HG02571 (cell line): ENCODE results near the gene LPP.

Experiments used
- ATAC-seq: cut with Tn5 transposase; IDR thresholded peaks from one replicate; pipeline ENCODE4 v1.9.1; 2021; ENCODE audit warnings: mild to moderate bottlenecking, moderate library complexity; ENCODE audit not compliant: unreplicated experiment

LPP gene

DNA sequence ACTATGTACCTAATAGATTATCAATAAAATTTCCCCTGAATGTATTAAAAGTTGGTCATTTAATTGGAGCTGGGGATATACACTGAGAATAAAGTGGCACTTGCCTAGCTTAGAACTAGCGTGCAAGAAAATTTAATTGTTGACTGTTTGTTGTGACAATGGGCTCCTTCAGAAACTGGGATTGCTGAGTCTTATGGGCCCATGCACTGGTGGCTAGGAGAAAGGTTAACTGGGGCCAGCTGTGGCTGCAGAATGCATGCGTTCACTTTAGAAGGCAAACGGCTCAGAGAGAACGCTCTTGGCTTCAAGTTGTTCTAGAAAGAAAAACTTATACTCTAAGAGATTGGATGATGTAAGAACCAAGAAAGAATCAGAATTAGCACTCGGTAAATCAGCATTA, 18.7 kb upstream of the LPP start:
- ATAC-seq, result no peak

DNA sequence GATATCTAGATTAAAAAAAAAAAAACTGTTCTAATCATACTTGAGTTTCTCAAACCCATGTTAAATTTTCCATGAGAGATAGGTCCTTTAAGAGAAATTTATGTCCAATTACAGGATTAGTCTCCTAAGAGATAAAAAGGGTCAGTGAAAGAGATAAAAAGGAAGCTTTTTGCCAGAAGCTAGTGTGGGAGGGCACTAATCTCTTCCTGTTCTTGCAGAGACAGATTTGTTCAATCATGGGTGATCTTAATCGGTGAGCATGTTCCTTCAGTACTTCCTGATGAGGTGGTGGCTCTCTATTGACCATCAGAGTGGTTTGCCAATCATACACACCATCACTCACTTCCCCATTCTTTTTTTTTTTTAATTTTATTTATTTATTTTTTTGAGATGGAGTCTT, 16.9 kb upstream of the LPP start:
- ATAC-seq, result no peak

GRCh38 chr3:188139466-188139865, 14.5 kb upstream of the LPP start:
- no peak for ATAC-seq

DNA sequence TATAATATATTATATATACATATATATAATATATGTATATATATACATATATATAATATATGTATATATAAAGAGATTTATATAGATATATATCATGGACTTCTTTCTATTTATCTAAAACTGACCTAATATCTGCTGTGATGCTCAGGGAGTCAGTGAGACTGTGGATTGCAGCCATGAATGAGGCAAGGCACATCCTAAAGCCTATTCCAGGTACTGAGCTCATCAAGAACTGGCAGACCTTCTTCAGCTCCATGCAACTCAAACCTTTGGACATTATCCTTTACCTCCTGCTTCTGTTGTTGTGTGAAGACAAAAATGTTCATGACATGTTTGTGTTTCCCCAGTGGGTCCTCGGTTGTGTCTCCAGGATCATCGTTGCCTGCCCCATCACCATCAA, 7.7 kb upstream of the LPP start:
- no peak for ATAC-seq

- no peak for ATAC-seq
Observed at GRCh38 chr3:188147782-188148181, 6.2 kb upstream of the LPP start.

DNA sequence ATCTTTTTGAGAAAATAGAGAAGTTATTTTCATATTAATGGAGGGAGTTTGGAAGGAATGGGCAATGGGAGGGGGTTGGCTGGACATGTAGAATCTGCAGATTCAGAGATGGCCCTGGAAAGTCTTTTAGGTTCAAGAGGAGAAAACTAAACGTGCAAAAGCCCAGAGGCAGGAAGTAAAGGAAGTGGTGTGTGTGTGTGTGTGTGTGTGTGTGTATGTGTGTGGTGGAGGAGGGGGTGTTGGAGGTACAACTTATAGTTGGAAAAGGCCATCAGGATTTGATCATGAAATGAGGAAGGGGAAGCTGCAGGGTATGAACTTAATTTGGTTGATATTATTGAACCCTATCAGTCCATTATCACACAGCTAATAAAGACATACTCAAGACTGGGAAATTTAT, 5.6 kb upstream of the LPP start:
- no peak for ATAC-seq

GRCh38 chr3:188149587-188149986, 4.4 kb upstream of the LPP start:
- ATAC-seq, result no peak

DNA sequence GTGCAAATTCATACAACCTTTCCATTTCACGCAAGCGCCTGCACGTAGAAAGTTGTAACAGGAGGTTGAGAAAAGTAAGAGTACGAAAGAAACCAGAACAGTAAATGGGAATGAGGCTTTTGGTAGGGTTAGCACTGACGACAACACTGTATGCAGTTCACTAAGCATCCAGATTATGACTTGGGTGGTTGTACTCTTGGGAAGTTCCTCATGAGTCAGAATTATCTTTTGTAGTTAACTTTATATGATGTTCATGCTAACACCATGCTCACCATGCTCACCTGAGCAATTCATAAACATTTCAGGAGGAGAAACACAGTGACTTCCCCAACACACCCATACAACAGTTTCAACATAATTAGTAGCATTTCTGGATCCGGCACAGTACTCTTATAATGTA, 3.0 kb upstream of the LPP start:
- ATAC-seq, result no peak

DNA sequence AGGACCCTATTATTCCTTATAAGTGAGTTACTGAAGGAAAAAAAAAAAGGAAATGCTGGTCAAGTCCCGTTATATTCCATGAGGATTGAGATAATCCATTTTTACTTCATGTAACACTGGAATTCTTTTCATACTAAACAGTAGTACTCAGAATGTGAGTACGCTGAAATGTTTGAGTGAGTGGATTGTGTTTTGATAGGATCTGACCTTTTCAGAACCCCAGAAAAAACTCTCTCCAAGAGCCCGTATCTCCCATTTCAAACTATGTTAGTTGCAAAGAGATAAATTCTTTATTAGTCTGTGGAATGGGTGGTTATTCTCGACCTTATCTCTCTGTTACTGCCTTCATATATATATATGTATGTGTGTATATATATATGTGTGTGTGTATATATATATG, 2.5 kb upstream of the LPP start:
- ATAC-seq, result no peak

DNA sequence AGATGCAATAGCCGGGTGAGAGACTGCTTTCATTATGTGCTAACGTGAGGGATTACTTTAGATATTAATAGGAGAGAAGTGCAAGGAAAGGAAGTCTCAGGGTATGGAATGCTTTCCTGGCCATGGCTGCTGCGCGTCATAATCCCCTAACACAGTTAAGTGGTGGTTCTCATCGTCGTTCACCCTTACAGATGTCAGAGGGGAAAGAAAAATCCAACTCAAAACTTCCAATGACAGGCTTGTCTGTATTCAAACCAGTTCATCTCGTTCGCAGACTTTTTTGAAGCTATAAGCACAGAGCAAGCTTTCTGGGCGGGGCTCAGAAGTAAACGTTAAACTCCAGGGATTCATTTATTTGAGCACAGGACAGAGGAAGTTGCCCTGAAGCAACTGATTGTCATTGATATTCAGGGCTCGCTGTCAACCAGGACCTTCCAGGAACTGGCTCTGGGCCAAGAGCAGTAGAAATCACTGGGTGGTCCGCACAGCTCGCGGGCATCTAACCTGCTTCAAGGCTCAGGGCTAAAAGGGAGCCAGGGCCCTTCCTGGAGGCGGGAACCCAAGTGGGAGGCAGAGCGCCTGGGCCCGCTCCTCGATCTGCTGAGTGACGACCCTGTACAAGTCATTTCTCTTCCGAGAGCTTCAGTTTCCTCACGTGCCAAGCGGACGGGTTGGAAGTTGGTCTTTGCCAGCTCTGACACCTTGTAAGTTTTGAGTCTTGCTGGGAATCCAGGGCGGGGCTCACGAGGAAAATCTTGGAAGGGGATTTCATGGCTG, 1.1 kb upstream of the LPP start:
- ATAC-seq, result no peak

- peak; percentile 28 for ATAC-seq
Observed at GRCh38 chr3:188153437-188154013, 432 bp upstream of the LPP start.

DNA sequence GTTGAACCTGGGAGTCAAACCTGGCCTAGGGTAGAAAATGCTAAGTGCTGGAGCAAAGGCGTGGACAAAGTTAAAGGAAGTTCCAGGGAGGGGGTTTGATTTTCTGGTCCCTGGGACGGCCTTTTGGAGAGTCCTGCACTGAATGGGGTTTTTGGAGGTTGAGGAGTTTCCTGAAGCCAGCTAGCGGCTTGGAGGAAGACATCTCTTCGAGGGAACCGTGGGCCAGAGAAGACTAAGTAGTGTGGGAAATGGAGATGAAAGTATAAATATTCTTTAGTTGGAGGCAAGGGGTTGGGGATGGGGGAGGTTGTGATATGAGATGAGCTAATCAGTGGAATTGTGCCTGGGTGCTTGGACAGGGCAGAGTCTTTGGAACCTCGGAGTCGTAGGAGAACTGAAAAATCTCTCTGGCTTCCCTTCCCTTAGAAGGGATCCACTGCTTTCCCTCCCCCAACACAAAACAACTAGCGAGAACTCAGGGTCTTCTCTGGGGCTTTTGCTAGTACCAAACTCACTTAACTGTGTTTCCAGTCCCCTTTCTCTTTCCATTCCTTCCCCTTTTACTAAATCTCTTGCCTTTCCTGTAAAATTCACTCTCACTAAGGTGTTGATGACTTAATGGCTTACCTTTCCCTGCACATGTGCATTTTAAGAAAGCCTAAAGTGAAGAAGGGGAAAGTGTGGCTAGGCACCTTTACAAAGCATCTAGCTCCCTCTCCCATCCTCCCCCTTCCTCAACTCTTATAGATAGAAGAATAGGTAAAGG, 1.0 kb downstream of the LPP start:
- ATAC-seq, result no peak

- no peak for ATAC-seq
Observed at GRCh38 chr3:188156056-188156455, 2.1 kb downstream of the LPP start.

DNA sequence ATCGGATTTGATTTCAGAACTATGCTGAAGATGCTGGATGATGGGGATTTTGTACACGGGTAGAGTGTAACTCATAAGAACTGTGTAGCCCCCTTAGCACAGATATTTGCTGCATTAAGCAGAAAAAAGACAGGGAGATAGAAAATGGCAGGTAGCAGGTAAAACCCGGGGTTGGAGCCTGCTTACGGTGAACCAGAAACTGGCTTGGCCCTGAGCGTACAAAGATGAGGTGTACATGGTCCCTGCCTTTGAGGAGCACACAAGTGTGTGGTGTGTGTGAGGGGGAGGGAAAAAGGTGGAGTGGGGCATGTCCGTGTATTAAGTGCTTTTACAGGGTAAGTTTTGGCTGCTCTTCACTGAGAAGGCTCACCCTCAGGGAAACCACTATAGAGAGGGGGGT, 3.5 kb downstream of the LPP start:
- ATAC-seq, result no peak

DNA sequence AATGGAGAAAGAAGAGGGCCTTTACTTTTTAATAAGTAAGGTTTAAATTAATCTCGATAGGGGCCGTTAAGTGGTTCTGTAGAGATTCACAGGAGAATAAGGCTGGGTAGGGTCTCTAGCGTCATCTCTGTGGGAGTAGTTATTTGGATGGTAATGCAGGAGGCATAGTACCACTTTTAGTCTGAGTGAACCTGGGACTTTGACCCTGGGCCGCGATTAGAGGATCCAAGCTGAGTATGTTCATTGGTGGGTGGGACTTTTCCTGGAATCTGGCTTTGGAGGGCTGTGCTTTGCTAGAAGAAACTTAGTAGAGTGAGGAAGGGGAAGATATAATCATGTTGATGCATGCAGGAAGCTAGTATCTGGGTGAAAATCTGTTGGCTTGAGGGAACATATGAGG, 4.0 kb downstream of the LPP start:
- no peak for ATAC-seq

DNA sequence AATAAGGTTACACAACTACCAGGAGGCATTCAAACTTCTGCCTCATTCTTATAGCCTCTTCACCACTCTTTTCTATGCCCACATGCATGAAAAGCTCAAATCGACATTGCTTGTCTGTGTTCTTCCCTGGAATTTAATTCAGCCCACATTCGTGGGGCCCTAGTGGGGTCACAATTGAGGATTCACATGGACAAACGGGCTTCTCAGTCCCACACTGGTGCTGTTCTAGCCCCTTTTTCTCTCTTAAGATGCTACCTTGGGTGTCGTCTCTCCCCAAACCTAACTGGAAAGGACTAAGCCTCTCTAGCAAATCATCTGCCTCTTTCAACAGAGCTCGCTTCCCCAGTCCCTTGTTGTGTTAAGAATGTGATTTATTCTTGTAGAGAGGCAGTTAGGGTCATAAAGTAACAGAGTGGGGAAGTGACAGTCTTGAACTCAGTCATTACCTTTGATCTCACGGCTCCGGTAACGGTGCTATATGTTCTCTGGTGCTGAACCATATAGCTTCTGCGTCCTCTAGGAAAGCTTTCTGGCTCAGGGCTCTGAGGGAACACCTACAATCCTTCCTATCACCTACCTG, 4.9 kb downstream of the LPP start:
- no peak for ATAC-seq

- ATAC-seq, result no peak
Observed at GRCh38 chr3:188160751-188161150, 6.8 kb downstream of the LPP start.

DNA sequence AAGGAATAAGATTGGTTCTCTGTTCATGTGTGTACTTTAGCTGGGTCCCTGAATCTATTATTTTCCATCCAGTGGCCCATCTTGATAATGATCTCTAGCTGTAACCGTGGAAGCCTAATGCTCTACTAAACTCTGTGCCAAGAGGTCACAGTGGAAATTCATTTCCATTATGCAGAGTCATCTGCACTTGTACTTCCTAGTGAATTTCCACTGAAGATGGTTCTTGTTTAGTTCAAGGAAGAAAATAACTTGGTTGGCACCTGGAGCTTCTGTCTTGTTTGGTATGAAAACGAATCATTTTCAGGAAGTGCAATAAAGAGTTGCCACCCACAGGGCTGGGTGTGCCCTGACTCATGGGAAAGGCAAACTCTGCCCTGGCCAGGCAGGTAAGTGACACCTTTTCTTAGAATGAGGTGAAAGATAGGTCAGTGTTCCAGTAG, 10.3 kb downstream of the LPP start:
- no peak for ATAC-seq

- no peak for ATAC-seq
Observed at GRCh38 chr3:188165596-188165995, 11.6 kb downstream of the LPP start.

DNA sequence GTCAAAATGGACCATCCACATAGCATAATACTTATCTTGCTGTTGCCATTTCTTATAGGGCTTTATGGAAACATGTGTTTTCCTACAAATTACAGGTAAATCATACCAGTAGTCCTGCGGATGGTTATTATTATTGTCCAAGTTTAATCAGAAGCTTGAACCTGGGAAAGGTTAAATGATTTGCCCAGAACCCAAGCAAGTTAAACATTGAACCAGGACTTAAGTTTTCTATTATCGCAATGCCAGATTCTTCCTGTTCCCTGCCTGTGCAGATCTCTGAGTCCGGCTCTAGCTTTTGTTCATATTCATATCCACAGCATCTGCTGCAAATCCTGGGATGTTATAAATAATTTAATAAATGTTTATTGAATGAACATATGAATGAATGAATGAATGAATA, 12.5 kb downstream of the LPP start:
- no peak for ATAC-seq

- no peak for ATAC-seq
Observed at GRCh38 chr3:188168186-188168585, 14.2 kb downstream of the LPP start.

DNA sequence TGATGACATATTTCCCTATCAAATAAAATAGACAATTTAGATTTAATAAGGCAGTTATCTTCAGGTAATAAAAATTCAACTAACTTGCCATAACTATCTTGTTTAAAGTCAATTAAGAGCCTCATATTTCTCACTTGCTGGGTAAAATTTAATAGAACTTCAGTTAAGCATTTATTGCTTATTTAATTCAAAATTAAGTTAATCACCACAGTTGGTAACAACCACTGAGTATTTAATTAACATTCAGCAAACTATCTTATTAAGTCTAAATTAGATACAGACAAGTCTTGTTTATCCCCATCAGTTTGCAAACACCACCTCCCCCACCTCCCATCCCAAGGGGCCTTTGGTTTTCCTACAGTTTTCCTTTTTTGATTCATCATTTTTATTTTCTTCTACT, 14.7 kb downstream of the LPP start:
- ATAC-seq, result no peak
